B cell (primary cell): ENCODE data around the gene FUCA2. TPM values are rescaled to one million over a fixed set of nuclear protein-coding genes. Genes with fewer than 3 reads are reported as not detected.
A peak's percentile ranks its signal among the peaks of the same experiment; 100 is the strongest.
"Not testable (repeated sequence)": the region's sequence is repeated elsewhere in the genome, so short reads cannot be mapped to it uniquely, and the experiment has no call there.

Experiments used
- ATAC-seq: fragments of 200-7000 bp; cut with Tn5 transposase; one replicate; pipeline ENCODE4 v1.10.0; 2021; ENCODE audit warnings: low read depth, mild to moderate bottlenecking, moderate number of reproducible peaks, moderate library complexity
- CTCF ChIA-PET: fragments of 350-600 bp; sonication (Branson Sonifier 250); formaldehyde crosslinking; loops from one replicate; lab custom pipeline; 2021; ENCODE audit warnings: antibody characterized with exemption, inconsistent platforms; lab: Charles Lee
- POLR2A ChIA-PET: fragments of 350-600 bp; sonication (Branson Sonifier 250); formaldehyde crosslinking; loops from one replicate; lab custom pipeline; 2021; ENCODE audit warnings: antibody characterized with exemption; lab: Charles Lee
- DNase-seq: peaks from one replicate; pipeline ENCODE4 v3.0.0; 2013
- H2AFZ ChIP-seq: 2 replicates; pipeline ENCODE4 v1.6.1; 2012; ENCODE audit warnings: mild to moderate bottlenecking, low read depth, low read length; ENCODE audit not compliant: insufficient read depth, poor library complexity, severe bottlenecking
- H3K27ac ChIP-seq, 2 donors: 1 replicate in 1 of 2; 2 replicates in 1 of 2; pipeline ENCODE4 v1.5.1; 2012 to 2013; ENCODE audit warnings: low read length in 2 of 2, mild to moderate bottlenecking in 2 of 2, moderate library complexity in 1 of 2
- H3K27me3 ChIP-seq, 4 experiments: fragments of 200-600 bp in 1 of 4; sonication (generic) in 1 of 4; replicated peaks in 1 of 4; 1 replicate in 2 of 4; 2 replicates in 2 of 4; pipeline versions ENCODE4 v1.6.1 to v1.7.0; 2013 to 2016; ENCODE audit warnings: low read length in 3 of 4, mild to moderate bottlenecking in 2 of 4, mixed read lengths in 1 of 4, moderate library complexity in 1 of 4; ENCODE audit not compliant: insufficient read depth in 4 of 4, control insufficient read depth in 3 of 4; ENCODE audit errors: control extremely low read depth in 1 of 4
- H3K36me3 ChIP-seq, 2 experiments: replicated peaks in 1 of 2; 1 replicate in 1 of 2; 2 replicates in 1 of 2; pipeline versions ENCODE4 v1.6.1 to v1.7.1; 2013; ENCODE audit warnings: low read length in 1 of 2; ENCODE audit not compliant: insufficient read depth in 2 of 2, control insufficient read depth in 1 of 2; ENCODE audit errors: control extremely low read depth in 1 of 2, extremely low read depth in 1 of 2
- H3K4me1 ChIP-seq, 2 donors: fragments of 200-600 bp in 1 of 2; sonication (generic) in 1 of 2; 1 replicate in 1 of 2; 2 replicates in 1 of 2; pipeline versions ENCODE4 v1.5.1 to v1.6.1; 2013 to 2017; ENCODE audit warnings: low read length in 2 of 2; ENCODE audit not compliant: control insufficient read depth in 2 of 2, insufficient read depth in 2 of 2
- H3K4me2 ChIP-seq: replicated peaks from 2 replicates; pipeline ENCODE3; 2012; ENCODE audit warnings: mild to moderate bottlenecking, low read depth, low read length; ENCODE audit not compliant: poor library complexity, severe bottlenecking
- H3K4me3 ChIP-seq, 5 experiments: fragments of 200-600 bp in 1 of 5; sonication (generic) in 1 of 5; 1 replicate in 3 of 5; 2 replicates in 2 of 5; pipeline versions ENCODE4 v1.5.1 to v1.7.0; 2011 to 2016; ENCODE audit warnings: low read length in 4 of 5, mild to moderate bottlenecking in 4 of 5, low read depth in 2 of 5, control low read depth in 1 of 5, moderate library complexity in 1 of 5; ENCODE audit not compliant: insufficient read depth in 1 of 5; ENCODE audit errors: control extremely low read depth in 1 of 5, extremely low read depth in 1 of 5
- H3K79me2 ChIP-seq: fragments of 200-600 bp; sonication (generic); one replicate; pipeline ENCODE4 v1.6.0; 2016; ENCODE audit warnings: low read length; ENCODE audit not compliant: control insufficient read depth, insufficient read depth
- H3K9ac ChIP-seq: fragments of 200-600 bp; sonication (generic); 2 replicates; pipeline ENCODE4 v1.6.1; 2017; ENCODE audit warnings: mild to moderate bottlenecking, low read length, moderate library complexity
- H3K9me3 ChIP-seq, 3 donors: one replicate each; pipeline versions ENCODE4 v1.6.1 to v1.7.1; 2013; ENCODE audit warnings: low read length in 2 of 3; ENCODE audit not compliant: control insufficient read depth in 2 of 3, insufficient read depth in 1 of 3; ENCODE audit errors: control extremely low read depth in 1 of 3
- H4K20me1 ChIP-seq: 2 replicates; pipeline ENCODE4 v1.6.0; 2012; ENCODE audit warnings: mild to moderate bottlenecking, low read length; ENCODE audit not compliant: insufficient read depth, control insufficient read depth, poor library complexity, severe bottlenecking
- H3K27ac Mint-ChIP-seq: one replicate; pipeline ENCODE4 v1.8.0; 2021; ENCODE audit warnings: mixed read lengths
- H3K27me3 Mint-ChIP-seq: one replicate; pipeline ENCODE4 v1.8.0; 2021; ENCODE audit warnings: mixed read lengths
- H3K4me1 Mint-ChIP-seq: one replicate; pipeline ENCODE4 v1.8.0; 2021; ENCODE audit warnings: mixed read lengths
- H3K4me3 Mint-ChIP-seq: one replicate; pipeline ENCODE4 v1.8.0; 2021; ENCODE audit warnings: mixed read lengths
- H3K9me3 Mint-ChIP-seq: one replicate; pipeline ENCODE4 v1.8.0; 2022; ENCODE audit warnings: mixed read lengths; ENCODE audit not compliant: insufficient read depth
- EZH2 ChIP-seq: IDR thresholded peaks from 2 replicates; pipeline ENCODE4 v1.6.1; 2012; ENCODE audit warnings: borderline replicate concordance, low read depth, mild to moderate bottlenecking, moderate library complexity, low read length; ENCODE audit not compliant: insufficient read depth, poor library complexity, severe bottlenecking
- WGBS: methylation state at CpG from one replicate; pipeline ENCODE4 v1.1.5; 2013; ENCODE audit warnings: missing lambda C conversion rate; ENCODE audit not compliant: insufficient coverage; 5-methylcytosine and 5-hydroxymethylcytosine counted together
- intact Hi-C: fragments of 100-400 bp; cut with micrococcal nuclease; formaldehyde crosslinking; loops from one replicate; pipeline ENCODE4 v1.10.0; 2022
- polyA plus RNA-seq: library from polyadenylated mRNA; depleted of rRNA; stranded (reverse); fragments of >200 nt; gene quantifications from 2 replicates; pipeline ENCODE4 v1.2.3, GENCODE V29; 2012
- total RNA-seq, 2 donors: library from RNA; stranded (reverse); fragments of 120-200 nt in 1 of 2; gene quantifications; 1 replicate in 1 of 2; 2 replicates in 1 of 2; pipeline versions ENCODE4 v1.2.3 to v1.2.4, GENCODE V29; 2013 to 2022
- TF ChIP-seq, protein P1 (sequence below): fragments of 200-600 bp; IDR thresholded peaks from one replicate; pipeline ENCODE4 v1.8.0; 2022; ENCODE audit warnings: antibody characterized with exemption, mild to moderate bottlenecking

The FUCA2 gene
- total and polyA plus RNA-seq, 2 donors (not counting 1 experiment from before 2014, with no cell fraction given): 3.6 to 8.3 TPM

DNA sequence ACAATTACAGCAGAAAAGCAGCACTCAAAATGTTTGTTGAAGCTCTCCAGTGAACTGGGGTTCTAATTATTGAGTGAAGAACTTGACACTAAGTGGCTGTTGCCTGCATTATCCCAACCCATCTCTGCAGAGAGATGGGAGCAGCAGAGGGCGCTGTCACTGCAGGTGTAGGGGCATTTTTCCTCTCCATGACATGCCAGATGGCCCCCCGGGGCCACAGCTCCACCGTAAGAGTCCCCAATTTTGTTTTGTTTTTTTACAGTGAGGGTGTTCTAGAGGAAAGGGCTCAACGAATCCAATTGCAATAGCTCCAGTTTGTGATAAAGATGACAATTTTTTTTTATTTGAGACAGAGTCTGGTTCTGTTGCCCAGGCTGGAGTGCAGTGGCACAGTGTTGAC is 1.9 kb upstream of the FUCA2 start:
- intact Hi-C loops: no loop called here
- CTCF ChIA-PET: interaction anchor here (0.9 to 4.5 kb wide), 8 partner anchors 11 to 500 kb away, joined by 3 to 26 read pairs (median 3); no protein-coding TSS in a partner anchor
- no peaks in the 10 kb centered on the region for H3K9me3 Mint-ChIP-seq
- Histone ChIP-seq H3K9me3 (no peaks in the 10 kb centered on the region), H3K4me3 (no peak overlapping the region), H3K4me1 (peaks cover 11 to 13% of the 10 kb centered on the region in 2 donors), H3K27me3 (no peaks in the 10 kb centered on the region), H3K9ac (no peak overlapping the region), H3K4me2 (no peak overlapping the region), H4K20me1 (no peaks in the 10 kb centered on the region), H3K79me2 (peaks cover 6% of the 10 kb centered on the region), H3K27ac (no peak overlapping the region), H2AFZ (no peak overlapping the region), H3K36me3 (no peaks in the 10 kb centered on the region)
- 90% methylated on average over 2 of the region's 4 CpGs for WGBS
- H3K27ac Mint-ChIP-seq: no peak overlapping the region
- H3K4me3 Mint-ChIP-seq: peak overlapping the region; percentile 48
- TF ChIP-seq, protein P1, sequence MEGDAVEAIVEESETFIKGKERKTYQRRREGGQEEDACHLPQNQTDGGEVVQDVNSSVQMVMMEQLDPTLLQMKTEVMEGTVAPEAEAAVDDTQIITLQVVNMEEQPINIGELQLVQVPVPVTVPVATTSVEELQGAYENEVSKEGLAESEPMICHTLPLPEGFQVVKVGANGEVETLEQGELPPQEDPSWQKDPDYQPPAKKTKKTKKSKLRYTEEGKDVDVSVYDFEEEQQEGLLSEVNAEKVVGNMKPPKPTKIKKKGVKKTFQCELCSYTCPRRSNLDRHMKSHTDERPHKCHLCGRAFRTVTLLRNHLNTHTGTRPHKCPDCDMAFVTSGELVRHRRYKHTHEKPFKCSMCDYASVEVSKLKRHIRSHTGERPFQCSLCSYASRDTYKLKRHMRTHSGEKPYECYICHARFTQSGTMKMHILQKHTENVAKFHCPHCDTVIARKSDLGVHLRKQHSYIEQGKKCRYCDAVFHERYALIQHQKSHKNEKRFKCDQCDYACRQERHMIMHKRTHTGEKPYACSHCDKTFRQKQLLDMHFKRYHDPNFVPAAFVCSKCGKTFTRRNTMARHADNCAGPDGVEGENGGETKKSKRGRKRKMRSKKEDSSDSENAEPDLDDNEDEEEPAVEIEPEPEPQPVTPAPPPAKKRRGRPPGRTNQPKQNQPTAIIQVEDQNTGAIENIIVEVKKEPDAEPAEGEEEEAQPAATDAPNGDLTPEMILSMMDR: peak; percentile 44
- TF ChIP-seq EZH2: no peak
- peak; percentile 47 for DNase-seq
- no peak for ATAC-seq
- peaks cover 33% of the 10 kb centered on the region for H3K4me1 Mint-ChIP-seq
- POLR2A ChIA-PET: no interaction called here
- no peaks in the 10 kb centered on the region for H3K27me3 Mint-ChIP-seq

DNA sequence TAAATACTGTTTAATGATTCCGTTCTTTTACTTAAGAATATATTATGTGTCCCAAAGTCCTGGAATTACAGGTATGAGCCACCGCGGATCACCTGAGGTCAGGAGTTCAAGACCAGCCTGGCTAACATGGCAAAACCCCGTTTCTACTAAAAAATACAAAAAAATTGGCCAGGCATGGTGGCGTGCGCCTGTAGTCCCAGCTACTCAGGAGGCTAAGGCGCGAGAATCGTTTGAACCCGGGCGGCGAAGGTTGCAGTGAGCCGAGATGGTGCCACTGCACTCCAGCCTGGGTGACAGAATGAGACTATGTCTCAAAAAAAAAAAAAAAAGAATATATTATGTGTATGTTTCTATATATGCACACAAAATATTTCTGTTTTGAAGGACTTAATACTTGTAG is 1.2 kb downstream of the FUCA2 start:
- intact Hi-C loops: loop anchor here (2.0 kb wide), 1 partner anchor 26 kb away; no protein-coding TSS in a partner anchor
- not testable (repeated sequence) for H3K27ac ChIP-seq, H3K9me3 Mint-ChIP-seq, H3K27me3 Mint-ChIP-seq, H3K36me3 ChIP-seq, H3K9me3 ChIP-seq, ATAC-seq, H3K79me2 ChIP-seq, DNase-seq, H3K27me3 ChIP-seq, H4K20me1 ChIP-seq
- H3K4me3 ChIP-seq: peak overlapping the region in 1 of 5 experiments; percentile 74
- H3K4me2 ChIP-seq: peak overlapping the region; percentile 80
- POLR2A ChIA-PET: interaction anchor here (1.3 kb wide), 1 partner anchor 60 kb away, joined by 4 read pairs; the partner anchor contains the start of genes ADAT2 and PEX3
- H2AFZ ChIP-seq: peak overlapping the region; percentile 91
- Mint-ChIP-seq H3K4me1 (peaks cover 31% of the 10 kb centered on the region), H3K4me3 (peak overlapping the region; percentile 98), H3K27ac (peak overlapping the region; percentile 95)
- peak overlapping the region; percentile 83 for H3K9ac ChIP-seq
- 93% methylated on average over 6 of the region's 13 CpGs for WGBS
- CTCF ChIA-PET: interaction anchor here (1.5 to 4.5 kb wide), 2 partner anchors 26 to 65 kb away, joined by 9 to 26 read pairs; no protein-coding TSS in a partner anchor
- H3K4me1 ChIP-seq: peaks cover 15 to 19% of the 10 kb centered on the region in 2 donors
